Left lung (tissue), 10 donors: ENCODE measurements around the gene GATD1. TPM values are rescaled to one million over a fixed set of nuclear protein-coding genes. Genes with fewer than 3 reads are reported as not detected.

Experiments
- ATAC-seq: fragments of 200-7000 bp; cut with Tn5 transposase; one replicate; pipeline ENCODE4 v1.9.1; 2020; ENCODE audit warnings: moderate library complexity
- DNase-seq, 4 donors: peaks; one replicate each; pipeline ENCODE4 v3.0.0-alpha.2; 2013 to 2020
- H3K27ac ChIP-seq, 2 donors: fragments of 200-600 bp; sonication (generic) in 1 of 2; one replicate each; pipeline versions ENCODE4 v1.5.0 to v1.8.0; 2020 to 2021
- H3K27me3 ChIP-seq, 2 donors: fragments of 200-600 bp; sonication (generic) in 1 of 2; one replicate each; pipeline versions ENCODE4 v1.5.0 to v1.8.0; 2020 to 2021
- H3K36me3 ChIP-seq, 2 donors: fragments of 200-600 bp; sonication (generic) in 1 of 2; one replicate each; pipeline versions ENCODE4 v1.5.0 to v1.8.0; 2020 to 2021
- H3K4me1 ChIP-seq, 2 donors: fragments of 200-600 bp; one replicate each; pipeline ENCODE4 v1.8.0; 2021
- H3K4me3 ChIP-seq, 2 donors: fragments of 200-600 bp; sonication (generic) in 1 of 2; one replicate each; pipeline versions ENCODE4 v1.5.0 to v1.8.0; 2020 to 2021; ENCODE audit warnings: mild to moderate bottlenecking in 1 of 2
- H3K9me3 ChIP-seq, 2 donors: fragments of 200-600 bp; sonication (generic) in 1 of 2; one replicate each; pipeline versions ENCODE4 v1.5.0 to v1.8.0; 2020 to 2021
- CTCF ChIP-seq, 2 donors: fragments of 200-600 bp; sonication (generic) in 1 of 2; IDR thresholded peaks; one replicate each; pipeline versions ENCODE4 v1.5.0 to v1.8.0; 2021; ENCODE audit warnings: antibody characterized with exemption in 2 of 2
- intact Hi-C, 2 donors: fragments of 100-400 bp; cut with DNase I; formaldehyde crosslinking; loops; one replicate each; pipeline versions ENCODE4 v1.11.2 to v1.14.2; 2022
- polyA plus RNA-seq, 6 donors: library from polyadenylated mRNA; unstranded; fragments of 120-200 nt; gene quantifications; one replicate each; pipeline ENCODE4 v1.2.1, GENCODE V29; 2013; ENCODE audit not compliant: insufficient read length in 6 of 6
- total RNA-seq, 2 donors: library from RNA; stranded (reverse); fragmentation: NEBNext Ultra II Directional; extraction: Animal tissue kit (Norgen Biotek cat#: 25700); gene quantifications; one replicate each; pipeline ENCODE4 v1.2.1, GENCODE V29; 2021
- donor health status: DM: no; HTN: yes; CAD: no.
- donor health status: DM: no; HTN: no; CAD: no.

GATD1 gene
- total and polyA plus RNA-seq, 8 donors = 51.7 to 87.1 (median 64.7) TPM

GRCh38 chr11:816433-816779 lies 39.1 kb upstream of the GATD1 start:
- intact Hi-C loops = no loop called here
- no peak for TF ChIP-seq CTCF (IDR thresholded peaks at IDR 0.05)

GRCh38 chr11:815675-816432 lies 38.6 kb upstream of the GATD1 start:
- Histone ChIP-seq H3K36me3 (peaks cover 3 to 47% of the 10 kb centered on the region in 2 donors), H3K27me3 (no peaks in the 10 kb centered on the region), H3K27ac (no peak overlapping the region), H3K4me1 (peaks cover 14 to 38% of the 10 kb centered on the region in 2 donors), H3K9me3 (no peaks in the 10 kb centered on the region), H3K4me3 (no peak overlapping the region)
- DNase-seq (no peak), ATAC-seq (no peak)
- intact Hi-C loops = no loop called here
- no peak for TF ChIP-seq CTCF (IDR thresholded peaks at IDR 0.05)

More at GRCh38 chr11:816433-816779, 39.1 kb upstream of the GATD1 start:
- Histone ChIP-seq H3K27me3 (no peaks in the 10 kb centered on the region), H3K4me1 (peaks cover 15 to 38% of the 10 kb centered on the region in 2 donors), H3K27ac (no peak overlapping the region), H3K4me3 (no peak overlapping the region), H3K9me3 (no peaks in the 10 kb centered on the region), H3K36me3 (peaks cover 3 to 42% of the 10 kb centered on the region in 2 donors)
- no peak for ATAC-seq
- no peak for DNase-seq

DNA sequence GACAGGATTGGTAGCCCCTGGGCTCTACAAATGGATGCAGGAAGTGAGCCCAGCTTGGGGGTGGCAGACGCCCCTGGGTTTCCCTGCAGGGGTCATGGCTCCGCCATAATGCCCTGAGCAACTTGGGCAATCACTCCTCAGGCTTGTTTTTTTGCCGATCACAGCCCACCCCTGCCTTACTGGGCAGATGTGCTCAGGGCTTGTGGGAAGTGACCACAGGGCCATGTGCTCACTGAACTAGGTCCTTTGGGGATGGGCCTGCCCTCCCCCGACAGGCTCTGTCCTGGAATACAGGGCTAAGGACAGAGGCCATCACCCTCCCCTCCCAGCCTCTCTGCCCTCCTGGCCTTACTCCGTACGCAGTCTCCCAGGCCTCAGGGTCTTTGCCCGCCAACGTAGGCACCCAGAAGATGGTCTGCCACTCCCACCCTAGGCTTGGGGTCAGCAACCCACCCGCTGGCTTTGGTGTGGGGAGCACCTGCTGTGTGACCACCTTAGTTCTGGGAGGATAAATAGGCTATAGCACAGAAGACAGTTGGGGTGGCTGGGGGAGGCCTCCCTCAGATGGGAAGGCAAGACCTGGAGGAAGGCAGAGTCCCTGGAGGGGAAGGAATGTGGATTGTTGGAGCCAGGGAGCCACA lies 36.3 kb upstream of the GATD1 start:
- TF ChIP-seq CTCF (IDR thresholded peaks at IDR 0.05) = no peak
- DNase-seq (no peak), ATAC-seq (no peak)
- Histone ChIP-seq H3K27ac (no peak overlapping the region), H3K36me3 (peaks cover 3 to 47% of the 10 kb centered on the region in 2 donors), H3K27me3 (no peaks in the 10 kb centered on the region), H3K4me1 (peaks cover 12 to 36% of the 10 kb centered on the region in 2 donors), H3K4me3 (no peak overlapping the region), H3K9me3 (no peaks in the 10 kb centered on the region)
- intact Hi-C loops = no loop called here

- Histone ChIP-seq H3K9me3 (no peaks in the 10 kb centered on the region), H3K36me3 (peaks cover 3 to 47% of the 10 kb centered on the region in 2 donors), H3K27me3 (no peaks in the 10 kb centered on the region), H3K27ac (no peak overlapping the region), H3K4me3 (no peak overlapping the region), H3K4me1 (peaks cover 16 to 36% of the 10 kb centered on the region in 2 donors)
- no peak for DNase-seq
- TF ChIP-seq CTCF (IDR thresholded peaks at IDR 0.05) = no peak
- intact Hi-C loops = no loop called here
- ATAC-seq = no peak
Measured at GRCh38 chr11:813072-813455, 35.8 kb upstream of the GATD1 start.

GRCh38 chr11:812390-812789 lies 35.1 kb upstream of the GATD1 start:
- H3K9me3 ChIP-seq = no peaks in the 10 kb centered on the region
- H3K4me1 ChIP-seq = peaks cover 16 to 42% of the 10 kb centered on the region in 2 donors
- H3K4me3 ChIP-seq = no peak overlapping the region
- no peak for DNase-seq
- H3K27me3 ChIP-seq = no peaks in the 10 kb centered on the region
- intact Hi-C loops = no loop called here
- H3K27ac ChIP-seq = no peak overlapping the region
- peaks cover 3 to 47% of the 10 kb centered on the region in 2 donors for H3K36me3 ChIP-seq
- no peak for ATAC-seq
- no peak for TF ChIP-seq CTCF (IDR thresholded peaks at IDR 0.05)
